Neural progenitor cell (in vitro differentiated cells): Measurements from ENCODE around the gene PKNOX2.

Source experiments
- EZH2 ChIP-seq: fragments of 200-600 bp; sonication (generic); IDR thresholded peaks from 2 replicates; pipeline ENCODE4 v1.6.1; 2017; ENCODE audit warnings: antibody characterized with exemption, mild to moderate bottlenecking, moderate library complexity
- EZH2phosphoT487 ChIP-seq: fragments of 200-600 bp; sonication (generic); IDR thresholded peaks from 2 replicates; pipeline ENCODE4 v1.6.1; 2017; ENCODE audit warnings: antibody characterized with exemption
- TF ChIP-seq, protein P1 (sequence below): fragments of 200-600 bp; sonication (generic); IDR thresholded peaks from 2 replicates; pipeline ENCODE4 v1.5.1; 2017; ENCODE audit warnings: antibody characterized with exemption, mild to moderate bottlenecking

DNA sequence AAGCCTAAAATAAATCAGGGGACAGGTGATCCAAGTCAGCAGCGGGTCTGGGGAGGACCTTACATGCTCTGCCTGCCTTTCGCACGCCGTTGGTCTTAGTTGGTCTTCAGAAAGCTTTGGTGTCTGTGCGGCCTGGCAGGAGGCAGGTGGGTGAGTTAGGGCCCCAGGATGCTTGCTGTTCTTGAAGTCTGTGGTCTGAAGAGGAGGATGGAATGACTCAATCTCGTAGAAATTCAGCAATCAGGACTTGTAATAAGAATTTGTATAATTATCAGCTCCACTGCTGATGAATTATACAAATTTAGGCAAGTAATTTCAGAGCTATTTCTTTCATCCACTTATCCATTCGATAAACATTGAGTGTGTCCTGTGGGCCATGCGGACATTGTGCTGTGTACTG is 193.0 kb downstream of the PKNOX2 start:
- TF ChIP-seq, protein P1, sequence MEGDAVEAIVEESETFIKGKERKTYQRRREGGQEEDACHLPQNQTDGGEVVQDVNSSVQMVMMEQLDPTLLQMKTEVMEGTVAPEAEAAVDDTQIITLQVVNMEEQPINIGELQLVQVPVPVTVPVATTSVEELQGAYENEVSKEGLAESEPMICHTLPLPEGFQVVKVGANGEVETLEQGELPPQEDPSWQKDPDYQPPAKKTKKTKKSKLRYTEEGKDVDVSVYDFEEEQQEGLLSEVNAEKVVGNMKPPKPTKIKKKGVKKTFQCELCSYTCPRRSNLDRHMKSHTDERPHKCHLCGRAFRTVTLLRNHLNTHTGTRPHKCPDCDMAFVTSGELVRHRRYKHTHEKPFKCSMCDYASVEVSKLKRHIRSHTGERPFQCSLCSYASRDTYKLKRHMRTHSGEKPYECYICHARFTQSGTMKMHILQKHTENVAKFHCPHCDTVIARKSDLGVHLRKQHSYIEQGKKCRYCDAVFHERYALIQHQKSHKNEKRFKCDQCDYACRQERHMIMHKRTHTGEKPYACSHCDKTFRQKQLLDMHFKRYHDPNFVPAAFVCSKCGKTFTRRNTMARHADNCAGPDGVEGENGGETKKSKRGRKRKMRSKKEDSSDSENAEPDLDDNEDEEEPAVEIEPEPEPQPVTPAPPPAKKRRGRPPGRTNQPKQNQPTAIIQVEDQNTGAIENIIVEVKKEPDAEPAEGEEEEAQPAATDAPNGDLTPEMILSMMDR, result no peak
- TF ChIP-seq EZH2, result no peak
- no peak for TF ChIP-seq EZH2phosphoT487
